Measurements from ENCODE around the gene AUTS2.

- TF ChIP-seq CTCF (IDR thresholded peaks at IDR 0.05) (no peak), POLR2A (IDR thresholded peaks at IDR 0.05) (no peak)
Measured at GRCh38 chr7:70723339-70723738, 1125.1 kb downstream of the AUTS2 start.

Data from vagina (tissue), 2 donors.